Activated B cell treated with CpG ODN at 0.5 μM for 24 hours (primary cell): ENCODE measurements around the gene NEB. TPM values are rescaled to one million over a fixed set of nuclear protein-coding genes. Genes with fewer than 3 reads are reported as not detected.
"Not testable (repeated sequence)": the region's sequence is repeated elsewhere in the genome, so short reads cannot be mapped to it uniquely, and the experiment has no call there.

Source experiments
- ATAC-seq: fragments of 200-7000 bp; cut with Tn5 transposase; one replicate; pipeline ENCODE4 v1.10.0; 2021; ENCODE audit warnings: low read depth, mild to moderate bottlenecking, moderate library complexity
- CTCF ChIA-PET: fragments of 350-600 bp; sonication (Branson Sonifier 250); formaldehyde crosslinking; loops from one replicate; lab custom pipeline; 2021; ENCODE audit warnings: antibody characterized with exemption; lab: Charles Lee
- POLR2A ChIA-PET: fragments of 350-600 bp; sonication (Branson Sonifier 250); formaldehyde crosslinking; loops from one replicate; lab custom pipeline; 2021; ENCODE audit warnings: antibody characterized with exemption; lab: Charles Lee
- DNase-seq: peaks from one replicate; pipeline ENCODE4 v3.0.0; 2022
- H3K27ac Mint-ChIP-seq: one replicate; pipeline ENCODE4 v1.8.0; 2020; ENCODE audit warnings: mixed read lengths
- H3K27me3 Mint-ChIP-seq: one replicate; pipeline ENCODE4 v1.8.0; 2021; ENCODE audit warnings: mixed read lengths
- H3K36me3 Mint-ChIP-seq: one replicate; pipeline ENCODE4 v1.8.0; 2021; ENCODE audit warnings: low read depth, mixed read lengths
- H3K4me1 Mint-ChIP-seq: one replicate; pipeline ENCODE4 v1.8.0; 2021; ENCODE audit warnings: mixed read lengths
- H3K4me3 Mint-ChIP-seq: one replicate; pipeline ENCODE4 v1.8.0; 2020; ENCODE audit warnings: mild to moderate bottlenecking, mixed read lengths
- H3K9me3 Mint-ChIP-seq: one replicate; pipeline ENCODE4 v1.8.0; 2020; ENCODE audit warnings: mixed read lengths
- intact Hi-C: fragments of 100-400 bp; cut with micrococcal nuclease; formaldehyde crosslinking; loops from one replicate; pipeline ENCODE4 v1.15.1; 2024
- total RNA-seq: library from RNA; stranded (reverse); gene quantifications from 2 replicates; pipeline ENCODE4 v1.2.3, GENCODE V29; 2022
- TF ChIP-seq, protein P1 (sequence below): fragments of 200-600 bp; IDR thresholded peaks from one replicate; pipeline ENCODE4 v1.8.0; 2022; ENCODE audit warnings: antibody characterized with exemption, mild to moderate bottlenecking

NEB gene
- total RNA-seq, 1 donor from 2014 or later = 1.2 TPM

DNA sequence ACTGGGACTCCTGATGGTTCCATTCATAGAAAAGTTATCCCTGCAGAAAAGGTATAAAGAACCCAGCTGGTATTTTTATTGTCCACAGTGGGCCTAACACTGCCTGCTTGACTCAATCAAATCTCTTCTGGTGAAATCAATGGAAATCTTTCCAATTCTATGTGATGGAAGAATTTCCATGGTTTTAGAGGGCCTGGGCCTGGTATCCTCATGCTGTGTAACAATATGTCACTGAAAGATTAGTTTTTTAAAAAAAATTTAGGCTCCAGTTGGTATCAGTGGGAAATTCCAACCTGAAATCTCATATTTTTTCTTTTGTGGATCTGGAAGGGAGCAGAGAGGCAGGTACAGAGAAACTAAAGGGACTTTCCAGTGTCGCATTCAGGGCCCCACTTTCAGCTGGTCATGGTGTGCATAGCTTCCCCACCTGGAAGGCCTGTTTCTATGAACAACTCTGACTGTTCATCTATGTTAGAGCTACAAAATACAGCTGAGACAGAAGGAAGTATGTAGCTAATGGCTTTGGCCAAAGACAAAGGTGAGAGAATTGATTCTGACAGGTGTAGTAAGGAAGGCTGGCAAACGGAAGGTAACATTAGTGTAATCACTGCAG, 20.9 kb downstream of the NEB start:
- Mint-ChIP-seq H3K4me3 (no peak overlapping the region), H3K4me1 (peaks cover 8% of the 10 kb centered on the region), H3K36me3 (no peaks in the 10 kb centered on the region), H3K27me3 (no peaks in the 10 kb centered on the region), H3K9me3 (no peaks in the 10 kb centered on the region), H3K27ac (no peak overlapping the region)
- no peak for DNase-seq
- POLR2A ChIA-PET = no interaction called here
- TF ChIP-seq, protein P1, sequence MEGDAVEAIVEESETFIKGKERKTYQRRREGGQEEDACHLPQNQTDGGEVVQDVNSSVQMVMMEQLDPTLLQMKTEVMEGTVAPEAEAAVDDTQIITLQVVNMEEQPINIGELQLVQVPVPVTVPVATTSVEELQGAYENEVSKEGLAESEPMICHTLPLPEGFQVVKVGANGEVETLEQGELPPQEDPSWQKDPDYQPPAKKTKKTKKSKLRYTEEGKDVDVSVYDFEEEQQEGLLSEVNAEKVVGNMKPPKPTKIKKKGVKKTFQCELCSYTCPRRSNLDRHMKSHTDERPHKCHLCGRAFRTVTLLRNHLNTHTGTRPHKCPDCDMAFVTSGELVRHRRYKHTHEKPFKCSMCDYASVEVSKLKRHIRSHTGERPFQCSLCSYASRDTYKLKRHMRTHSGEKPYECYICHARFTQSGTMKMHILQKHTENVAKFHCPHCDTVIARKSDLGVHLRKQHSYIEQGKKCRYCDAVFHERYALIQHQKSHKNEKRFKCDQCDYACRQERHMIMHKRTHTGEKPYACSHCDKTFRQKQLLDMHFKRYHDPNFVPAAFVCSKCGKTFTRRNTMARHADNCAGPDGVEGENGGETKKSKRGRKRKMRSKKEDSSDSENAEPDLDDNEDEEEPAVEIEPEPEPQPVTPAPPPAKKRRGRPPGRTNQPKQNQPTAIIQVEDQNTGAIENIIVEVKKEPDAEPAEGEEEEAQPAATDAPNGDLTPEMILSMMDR = no peak
- ATAC-seq = no peak
- CTCF ChIA-PET = no interaction called here
- intact Hi-C loops = no loop called here

DNA sequence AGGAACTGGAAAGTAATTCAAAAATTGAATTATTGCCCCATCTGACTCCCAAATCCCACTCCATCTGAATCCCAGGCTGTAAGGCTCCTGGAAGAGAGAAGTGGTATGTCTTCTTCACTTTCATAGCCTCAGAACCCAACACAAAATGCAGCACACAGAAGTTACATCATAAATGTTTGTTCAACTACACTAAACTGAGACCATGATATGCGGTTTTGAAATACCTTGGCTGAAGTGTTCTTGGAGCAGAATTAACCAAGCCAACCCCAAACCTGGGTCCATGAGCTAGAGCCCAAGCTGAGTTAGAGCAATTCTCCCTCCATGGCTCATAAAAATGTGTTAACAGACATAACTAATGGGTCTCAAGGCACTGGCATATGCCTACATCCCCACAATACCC, 23.3 kb downstream of the NEB start:
- H3K27ac Mint-ChIP-seq = no peak overlapping the region
- H3K4me1 Mint-ChIP-seq = peaks cover 6% of the 10 kb centered on the region
- no peak for ATAC-seq
- no peak overlapping the region for H3K4me3 Mint-ChIP-seq
- ChIA-PET CTCF (no interaction called here), POLR2A (no interaction called here)
- no peaks in the 10 kb centered on the region for H3K36me3 Mint-ChIP-seq
- TF ChIP-seq, protein P1 = no peak
- no peaks in the 10 kb centered on the region for H3K27me3 Mint-ChIP-seq
- DNase-seq = no peak
- H3K9me3 Mint-ChIP-seq = no peaks in the 10 kb centered on the region
- intact Hi-C loops = no loop called here

- peaks cover 3% of the 10 kb centered on the region for H3K27me3 Mint-ChIP-seq
- no peaks in the 10 kb centered on the region for H3K36me3 Mint-ChIP-seq
- ChIA-PET POLR2A (no interaction called here), CTCF (no interaction called here)
- H3K4me1 Mint-ChIP-seq = peaks cover 6% of the 10 kb centered on the region
- H3K9me3 Mint-ChIP-seq = no peaks in the 10 kb centered on the region
- no peak overlapping the region for H3K4me3 Mint-ChIP-seq
- no peak overlapping the region for H3K27ac Mint-ChIP-seq
- ATAC-seq (no peak), DNase-seq (no peak)
- TF ChIP-seq, protein P1 = no peak
- intact Hi-C loops = no loop called here
These were observed 25.5 kb downstream of the NEB start for GRCh38 chr2:151708788-151709187.

GRCh38 chr2:151707857-151708256, 26.4 kb downstream of the NEB start:
- no peak overlapping the region for H3K27ac Mint-ChIP-seq
- ATAC-seq = no peak
- TF ChIP-seq, protein P1 = no peak
- H3K27me3 Mint-ChIP-seq = peaks cover 3% of the 10 kb centered on the region
- H3K4me1 Mint-ChIP-seq = peaks cover 6% of the 10 kb centered on the region
- no peak overlapping the region for H3K4me3 Mint-ChIP-seq
- ChIA-PET CTCF (no interaction called here), POLR2A (no interaction called here)
- no peak for DNase-seq
- no peaks in the 10 kb centered on the region for H3K9me3 Mint-ChIP-seq
- intact Hi-C loops = no loop called here
- H3K36me3 Mint-ChIP-seq = no peaks in the 10 kb centered on the region

- POLR2A ChIA-PET, H3K4me1 Mint-ChIP-seq, CTCF ChIA-PET, ATAC-seq, H3K27me3 Mint-ChIP-seq, H3K4me3 Mint-ChIP-seq, intact Hi-C loops, H3K9me3 Mint-ChIP-seq, H3K27ac Mint-ChIP-seq, DNase-seq, H3K36me3 Mint-ChIP-seq: not testable (repeated sequence)
These were observed 29.8 kb downstream of the NEB start for GRCh38 chr2:151704480-151704961.

- H3K9me3 Mint-ChIP-seq, H3K36me3 Mint-ChIP-seq, H3K27ac Mint-ChIP-seq, H3K4me3 Mint-ChIP-seq, intact Hi-C loops, H3K4me1 Mint-ChIP-seq, DNase-seq, H3K27me3 Mint-ChIP-seq, ATAC-seq, POLR2A ChIA-PET, CTCF ChIA-PET: not testable (repeated sequence)
These were observed 36.1 kb downstream of the NEB start for GRCh38 chr2:151698134-151698533.
